Hematopoietic multipotent progenitor cell (in vitro differentiated cells): ENCODE measurements around the gene GPSM3. TPM values are rescaled to one million over a fixed set of nuclear protein-coding genes. Genes with fewer than 3 reads are reported as not detected.
"Not testable (repeated sequence)": the region's sequence is repeated elsewhere in the genome, so short reads cannot be mapped to it uniquely, and the experiment has no call there.

Experiments
- DNase-seq, 3 donors: peaks; one replicate each; pipeline ENCODE4 v3.0.0-alpha.2; 2011 to 2015; ENCODE audit warnings: low read depth in 2 of 3, low spot score in 2 of 3
- total RNA-seq: library from RNA; depleted of rRNA; stranded (reverse); fragments of >200 nt; gene quantifications from one replicate; pipeline ENCODE4 v1.2.3, GENCODE V29; 2012

GPSM3 gene
- total RNA-seq, 1 donor: 58.7 TPM

DNA sequence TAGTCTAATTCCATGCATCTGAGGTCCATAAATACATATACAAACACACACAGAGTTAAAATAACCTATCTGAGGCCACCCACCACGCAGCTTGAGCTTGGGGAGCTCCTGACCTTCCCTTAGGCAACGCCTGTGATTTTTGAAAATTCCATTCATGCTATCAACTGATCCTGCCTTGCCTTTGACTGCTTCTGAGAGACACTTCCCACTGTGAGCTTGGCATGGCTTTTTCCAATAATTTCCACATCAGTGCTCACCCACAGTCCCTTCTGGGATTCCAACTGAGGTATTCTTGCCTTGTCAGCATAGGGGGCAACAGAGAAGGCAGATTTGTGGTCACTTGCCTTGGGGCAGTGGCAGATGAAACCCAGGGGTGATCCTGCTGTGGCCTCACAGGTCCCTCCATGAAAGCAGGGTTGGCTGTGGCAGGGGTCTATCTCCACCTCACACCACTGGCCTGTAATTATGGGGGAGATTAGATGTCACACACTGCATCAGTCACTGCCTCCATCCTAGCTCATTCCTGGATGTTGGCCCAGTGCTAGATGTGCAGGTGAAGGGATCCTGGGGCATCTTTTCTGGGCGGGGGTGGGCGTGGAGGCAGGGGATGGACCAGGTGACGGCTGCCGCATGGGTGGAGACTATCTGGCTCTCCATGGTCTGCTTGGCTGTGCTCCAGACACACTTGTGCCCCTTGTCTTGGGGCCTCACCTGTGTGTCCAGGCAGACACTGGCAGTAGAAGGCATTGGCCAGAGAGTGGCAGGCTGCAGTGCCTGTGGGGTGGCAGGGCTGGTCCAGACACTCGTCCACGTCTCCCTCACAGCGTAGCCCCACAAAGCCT is 11.2 kb upstream of the GPSM3 start:
- no peak for DNase-seq

DNA sequence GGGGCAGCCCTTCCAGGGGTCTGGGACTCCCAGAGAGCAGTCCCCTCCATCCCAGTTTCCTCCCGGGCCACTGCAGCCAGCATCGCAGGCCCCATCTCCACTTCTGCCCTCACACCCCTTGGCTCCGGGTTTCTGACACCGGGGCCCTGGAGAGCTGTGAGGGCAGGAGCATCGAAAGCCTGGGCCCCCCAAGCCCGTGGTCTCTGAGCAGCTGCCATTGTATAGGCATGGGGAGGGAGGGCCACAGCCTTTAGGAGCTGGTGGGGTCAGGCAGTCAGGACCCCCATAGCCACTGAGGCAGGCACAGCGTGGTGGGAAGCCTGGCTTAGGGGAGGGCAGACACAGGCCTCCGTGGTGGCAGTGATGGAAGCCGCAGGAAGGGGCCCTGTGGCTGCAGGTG is 9.7 kb upstream of the GPSM3 start:
- DNase-seq: no peak

DNA sequence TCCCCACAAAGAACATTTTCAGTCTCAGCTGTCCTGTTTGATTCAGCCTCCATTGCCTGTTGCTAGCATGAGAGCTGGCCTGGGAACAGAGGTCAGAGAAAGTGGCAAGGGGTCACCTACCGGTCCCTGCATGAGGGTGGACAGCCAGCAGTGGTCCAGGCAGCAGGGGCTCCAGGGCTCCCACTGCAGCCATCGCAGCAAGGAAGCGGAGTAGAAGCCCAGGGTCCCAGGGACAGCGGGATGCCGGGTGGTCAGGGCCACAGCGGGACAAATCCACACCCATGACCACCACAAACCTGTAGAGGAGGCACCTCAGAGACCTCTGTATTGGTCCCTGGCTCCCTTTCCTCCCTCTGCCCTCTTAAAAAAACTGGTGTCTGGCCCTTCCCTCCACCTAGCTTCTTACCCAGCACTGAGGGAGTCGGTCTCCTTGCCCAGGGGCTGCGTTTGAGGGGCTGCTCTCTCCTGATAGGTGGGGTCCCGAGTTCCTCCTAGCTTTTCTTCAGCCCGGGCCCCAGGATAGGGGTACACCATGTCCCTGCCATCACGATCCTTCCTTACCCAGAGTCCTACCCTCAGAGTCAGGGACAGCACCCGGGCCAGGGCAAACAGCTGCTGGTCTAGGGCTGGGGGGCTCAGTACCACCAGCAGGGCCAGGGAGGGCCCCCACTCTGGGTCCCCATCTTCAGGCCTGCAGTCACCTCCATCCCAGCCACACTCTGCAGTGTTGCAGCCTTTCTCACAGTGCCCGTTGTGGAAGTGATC is 8.4 kb upstream of the GPSM3 start:
- no peak for DNase-seq

GRCh38 chr6:32198866-32199265 is 6.4 kb upstream of the GPSM3 start:
- DNase-seq: no peak

DNA sequence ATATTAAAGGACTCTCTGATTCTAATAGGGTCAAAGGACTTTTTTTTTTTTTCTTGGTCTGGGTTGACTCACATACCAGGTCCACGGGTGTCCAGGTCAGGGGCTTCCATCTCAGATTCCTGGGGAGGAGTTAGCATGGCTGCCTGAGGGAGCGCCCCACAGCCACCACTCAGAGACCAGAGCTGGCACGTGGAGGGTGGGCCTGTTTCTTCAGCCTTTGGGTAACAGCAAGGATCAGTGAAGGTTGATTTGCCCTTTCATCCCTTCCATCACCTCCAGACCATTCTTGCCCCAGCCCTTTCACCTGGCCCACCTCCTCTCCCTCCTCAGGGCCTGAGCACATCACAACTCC is 5.9 kb upstream of the GPSM3 start:
- no peak for DNase-seq

DNA sequence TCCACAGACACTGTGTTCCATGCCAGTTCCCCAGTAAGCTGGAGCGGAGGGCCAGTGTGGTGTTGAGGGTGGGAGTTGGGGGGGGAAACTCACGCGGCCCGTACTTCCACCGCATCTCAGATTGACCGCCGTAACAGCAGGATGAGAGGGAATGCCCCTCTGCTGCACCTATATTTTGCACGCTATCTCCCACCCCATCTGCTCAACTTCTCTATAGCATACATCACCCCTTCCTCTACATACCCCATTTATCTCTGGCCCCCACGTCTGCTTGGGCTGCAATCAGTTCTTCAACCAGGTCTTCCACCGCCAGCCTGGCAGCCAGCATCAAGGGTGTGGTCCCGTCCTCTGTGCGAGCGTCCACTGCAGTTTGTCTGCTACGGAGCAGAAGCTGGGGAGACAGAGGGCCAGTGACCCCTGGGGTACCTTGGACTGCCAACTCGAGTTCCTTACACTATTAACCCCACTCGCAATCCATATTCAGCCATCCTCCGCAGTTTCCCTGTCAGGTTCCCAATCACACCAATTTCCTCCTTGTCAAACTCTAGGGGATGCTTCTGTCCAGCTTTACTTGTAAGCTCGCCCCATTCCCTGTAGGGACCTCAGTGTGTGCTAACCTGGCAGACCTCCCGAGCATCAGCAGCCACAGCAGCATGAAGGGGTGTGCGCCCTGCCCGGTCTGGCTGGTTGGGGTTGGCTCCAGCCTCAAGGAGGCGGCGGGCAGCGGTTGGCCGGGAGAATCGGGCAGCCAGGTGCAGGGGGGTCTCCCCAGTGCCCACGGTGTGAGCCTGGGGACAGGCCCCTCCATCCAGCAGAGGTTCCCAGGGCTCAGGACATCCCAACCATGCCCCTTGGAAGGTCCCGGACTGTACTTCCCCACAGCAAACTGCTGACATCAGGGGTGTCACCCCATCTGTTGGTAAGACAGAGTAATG is 4.5 kb upstream of the GPSM3 start:
- DNase-seq: peak in 2 of 3 donors; percentile 61 to 74

DNA sequence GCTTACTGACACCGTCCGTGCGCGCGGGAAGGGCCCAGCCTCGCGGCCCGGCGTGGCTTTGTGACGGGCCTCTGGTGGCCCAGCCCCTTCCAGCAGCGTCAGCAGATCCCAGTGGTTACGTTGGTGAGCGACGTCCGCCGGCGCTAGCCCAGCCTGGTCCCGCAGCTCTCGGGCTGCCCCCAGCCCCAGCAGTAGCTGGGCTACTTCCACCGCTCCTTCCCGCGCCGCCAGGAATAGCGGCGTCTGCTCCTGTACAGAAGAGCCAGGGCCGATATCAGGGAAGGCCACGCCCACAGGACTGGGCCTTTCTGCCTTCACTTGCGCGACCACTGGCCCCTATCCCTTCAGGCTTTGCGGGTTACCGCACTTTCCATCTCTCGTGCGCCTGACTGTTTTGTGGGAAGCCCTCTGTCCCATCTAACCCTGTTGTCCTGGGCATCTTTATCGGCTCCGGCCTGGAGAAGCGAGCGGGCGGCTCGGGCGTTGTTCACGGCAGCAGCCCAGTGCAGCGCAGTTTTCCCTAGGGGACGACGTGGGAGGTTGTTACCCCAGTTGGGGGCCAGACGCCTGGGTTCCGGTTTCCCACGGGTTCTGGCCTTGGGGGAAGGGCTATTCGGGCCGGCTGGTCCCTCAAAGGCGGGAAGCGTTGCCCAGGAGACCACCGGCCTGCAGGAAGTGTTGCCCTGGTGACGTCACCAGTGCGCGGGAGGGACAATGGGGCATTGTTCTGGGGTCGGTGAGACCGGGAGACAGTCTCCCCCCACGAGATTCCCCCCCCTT is 3.6 kb upstream of the GPSM3 start:
- peak in 2 of 3 donors; percentile 68 to 83 for DNase-seq

DNA sequence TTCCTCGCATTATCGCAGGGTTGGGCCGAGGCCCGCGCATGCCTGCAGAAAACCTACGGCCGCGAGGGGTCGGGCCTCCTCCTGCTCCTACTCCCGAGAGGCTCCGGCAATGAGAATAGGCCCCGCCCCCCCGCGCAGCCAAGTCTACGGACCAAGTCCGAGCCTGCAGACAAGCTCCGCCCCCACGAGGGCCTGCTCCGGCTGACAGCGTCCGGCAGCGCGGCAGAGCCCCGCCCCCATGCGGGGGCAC is 3.1 kb upstream of the GPSM3 start:
- DNase-seq: peak; percentile 97 to 100 (median 100)

GRCh38 chr6:32194825-32195651 is 2.6 kb upstream of the GPSM3 start:
- DNase-seq: peak in 2 of 3 donors; percentile 55 to 73

DNA sequence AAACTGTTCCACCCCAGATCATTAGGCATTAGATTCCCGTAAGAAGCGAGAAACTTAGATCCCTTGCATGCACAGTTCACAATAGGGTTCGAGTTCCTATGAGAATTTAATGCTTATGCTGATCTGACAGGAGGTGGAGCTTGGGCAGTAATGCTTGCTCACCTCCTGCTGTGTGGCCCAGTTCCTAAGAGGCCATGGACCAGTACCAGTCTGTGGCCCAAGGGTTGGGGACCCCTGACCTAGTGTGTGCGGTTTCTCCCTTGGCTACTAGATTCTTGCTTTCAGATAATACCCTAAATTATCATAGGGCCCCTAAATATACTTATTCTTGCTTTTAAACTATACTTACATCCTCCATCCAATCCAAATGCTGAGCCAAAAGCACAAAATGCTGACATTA is 1.9 kb upstream of the GPSM3 start:
- no peak for DNase-seq

DNA sequence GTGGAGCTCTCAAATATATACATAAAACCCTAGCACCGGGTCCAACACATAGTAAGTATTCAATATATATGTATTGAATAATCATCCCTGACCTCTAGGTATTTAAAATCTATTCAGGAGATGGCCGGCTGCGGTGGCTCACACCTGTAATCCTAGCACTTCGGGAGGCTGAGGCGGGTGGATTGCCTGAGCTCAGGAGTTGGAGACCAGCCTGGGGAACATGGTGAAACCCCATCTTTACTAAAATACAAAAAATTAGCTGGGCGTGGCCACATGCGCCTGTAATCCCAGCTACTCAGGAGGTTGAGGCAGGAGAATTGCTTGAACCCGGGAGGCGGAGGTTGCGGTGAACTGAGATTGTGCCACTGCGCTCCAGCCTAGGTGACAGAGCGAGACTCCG is 653 bp upstream of the GPSM3 start:
- not testable (repeated sequence) for DNase-seq

DNA sequence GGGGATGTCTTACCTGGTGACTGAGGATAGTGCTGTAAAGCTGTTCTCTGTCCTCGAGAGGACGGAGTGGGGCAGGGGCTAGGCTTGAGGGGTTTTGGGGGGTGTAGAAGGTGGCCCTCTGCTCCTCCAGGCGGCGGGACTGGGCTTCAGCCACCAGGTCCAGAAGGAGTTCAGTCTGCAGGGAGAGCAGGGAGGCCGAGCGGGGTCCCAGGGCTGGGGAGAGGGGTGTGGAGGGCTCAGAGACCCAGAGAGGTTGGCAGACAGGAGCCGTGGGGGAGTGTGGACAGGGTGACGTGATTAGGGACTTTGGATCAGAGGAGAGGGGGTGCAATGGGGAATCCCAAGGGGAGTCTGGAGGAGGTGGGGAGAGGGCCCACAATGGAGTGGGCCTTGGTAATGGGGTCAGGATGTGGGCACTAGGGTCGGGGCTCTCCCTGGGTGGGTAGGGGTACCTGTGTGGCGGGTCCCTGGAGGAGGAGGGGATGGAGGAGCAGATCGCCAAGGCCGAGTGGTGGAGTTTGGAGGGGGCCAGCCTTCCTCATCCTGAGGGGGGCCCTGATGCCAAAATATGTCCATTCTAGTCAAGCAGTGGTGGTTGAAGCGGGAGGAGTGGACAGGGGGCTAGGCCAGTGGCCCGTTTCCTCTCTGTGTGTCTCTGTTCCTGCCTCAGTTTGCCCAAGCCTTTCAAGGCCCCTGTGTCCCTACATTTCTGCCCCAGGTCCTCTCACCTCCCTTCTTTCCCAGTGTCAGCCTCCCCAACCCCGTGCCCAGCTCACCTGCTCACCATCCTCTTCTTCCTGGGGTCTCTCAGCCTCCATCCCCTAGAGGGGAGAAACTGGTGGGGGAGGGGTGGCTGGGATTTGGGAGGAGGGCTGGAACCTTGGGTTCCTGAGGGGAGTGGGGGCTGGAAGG is 491 bp downstream of the GPSM3 start:
- DNase-seq: no peak

GRCh38 chr6:32190911-32191677 is 1.3 kb downstream of the GPSM3 start:
- DNase-seq: no peak

DNA sequence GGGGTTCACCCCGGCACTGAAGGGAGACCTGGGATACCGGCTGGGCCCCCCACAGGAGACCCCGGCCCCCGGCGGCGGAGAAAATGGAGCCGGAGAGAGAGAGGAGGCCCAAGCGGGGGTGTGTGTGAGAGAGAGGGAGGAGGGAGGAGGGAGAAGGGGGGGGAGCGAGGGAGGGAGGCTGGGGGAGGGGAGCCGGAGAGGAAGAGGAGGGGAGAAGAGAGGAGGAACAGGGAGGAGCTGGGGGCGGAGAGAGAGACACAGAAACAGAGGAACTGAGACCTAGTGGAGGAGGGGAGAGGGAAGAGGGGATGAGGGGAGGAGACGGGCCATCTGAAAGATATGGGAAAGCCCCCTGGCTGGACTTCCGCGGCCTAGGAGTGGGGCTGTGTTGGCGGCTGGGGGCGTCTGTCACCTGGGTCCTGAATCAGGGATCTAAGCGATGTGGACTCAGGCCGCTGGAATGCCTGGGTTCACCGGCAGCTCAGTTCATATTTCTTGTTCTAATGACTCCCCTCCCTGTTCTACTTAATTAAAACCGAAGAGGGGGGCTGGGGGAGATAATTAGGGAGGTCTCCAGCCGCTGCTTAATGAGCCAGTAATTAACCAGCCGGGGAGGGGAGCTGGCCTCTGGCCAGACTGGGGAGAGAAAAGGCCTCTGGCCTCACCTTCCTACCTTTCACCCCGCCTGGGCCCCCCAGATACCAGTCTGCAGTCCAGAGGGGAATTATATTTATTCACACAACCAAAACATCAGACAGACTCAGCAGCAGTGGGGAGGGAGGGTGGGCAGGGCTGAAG is 2.2 kb downstream of the GPSM3 start, which contains the start of gene PBX2:
Gene PBX2, minus strand, starts transcription at position 149 of the 798 bp plus-strand sequence. CDS start 287 bp downstream, outside the sequence.
- peak in 2 of 3 donors; percentile 91 to 93 for DNase-seq

- no peak for DNase-seq
These were observed 2.7 kb downstream of the GPSM3 start for GRCh38 chr6:32189742-32190053.

GRCh38 chr6:32189069-32189741 is 3.2 kb downstream of the GPSM3 start:
- DNase-seq: no peak
